Tibial nerve (tissue), 4 donors: ENCODE data around the gene STAC. TPM values are rescaled to one million over a fixed set of nuclear protein-coding genes. Genes with fewer than 3 reads are reported as not detected.
"Not testable (repeated sequence)": the region's sequence is repeated elsewhere in the genome, so short reads cannot be mapped to it uniquely, and the experiment has no call there.

ENCODE experiments used
- DNase-seq, 2 donors: peaks; one replicate each; pipeline ENCODE4 v3.0.0-alpha.2; 2019; ENCODE audit warnings: low spot score in 2 of 2
- H3K27ac ChIP-seq, 4 donors: fragments of 200-600 bp; sonication (generic) in 3 of 4; one replicate each; pipeline ENCODE4 v1.5.1; 2017 to 2019; ENCODE audit warnings: mild to moderate bottlenecking in 1 of 4
- H3K27me3 ChIP-seq, 2 donors: fragments of 200-600 bp; sonication (generic) in 1 of 2; one replicate each; pipeline versions ENCODE4 v1.5.1 to v1.6.0; 2017 to 2019
- H3K36me3 ChIP-seq, 3 donors: fragments of 200-600 bp; sonication (generic); one replicate each; pipeline ENCODE4 v1.5.1; 2018 to 2019
- H3K4me1 ChIP-seq, 4 donors: fragments of 200-600 bp; sonication (generic) in 3 of 4; one replicate each; pipeline ENCODE4 v1.5.1; 2017 to 2019
- H3K4me3 ChIP-seq, 4 donors: fragments of 200-600 bp; sonication (generic) in 3 of 4; one replicate each; pipeline ENCODE4 v1.5.1; 2017 to 2019; ENCODE audit warnings: mild to moderate bottlenecking in 1 of 4, moderate library complexity in 1 of 4
- H3K9me3 ChIP-seq, 4 donors: fragments of 200-600 bp; sonication (generic) in 3 of 4; one replicate each; pipeline ENCODE4 v1.5.1; 2017 to 2019
- CTCF ChIP-seq, 5 experiments: fragments of 200-600 bp in 3 of 5; fragments of 450-650 bp in 2 of 5; sonication (generic) in 3 of 5; IDR thresholded peaks; one replicate each; pipeline ENCODE4 v1.5.1; 2016 to 2019; ENCODE audit warnings: antibody characterized with exemption in 5 of 5, mild to moderate bottlenecking in 3 of 5, moderate library complexity in 2 of 5
- EP300 ChIP-seq, 2 donors: sonication (generic); formaldehyde crosslinking; IDR thresholded peaks; one replicate each; pipeline ENCODE4 v1.6.1; 2017; ENCODE audit warnings: antibody characterized with exemption in 2 of 2, mild to moderate bottlenecking in 1 of 2
- POLR2A ChIP-seq, 2 donors: fragments of 450-650 bp; IDR thresholded peaks; one replicate each; pipeline ENCODE4 v1.6.1; 2017; ENCODE audit warnings: antibody characterized with exemption in 2 of 2, mild to moderate bottlenecking in 2 of 2, moderate library complexity in 2 of 2
- WGBS, 2 donors: methylation state at CpG; one replicate each; pipeline ENCODE4 v1.1.5; 2018; 5-methylcytosine and 5-hydroxymethylcytosine counted together
- total RNA-seq, 4 donors: library from RNA; depleted of rRNA; stranded (reverse); fragments of >200 nt; gene quantifications; one replicate each; pipeline ENCODE4 v1.1.0, GENCODE V29; 2016

Gene STAC
- total RNA-seq, 4 donors from 2014 or later: 2.4 to 4.2 (median 3.7) TPM

- H3K27me3 ChIP-seq: no peaks in the 10 kb centered on the region
- H3K4me3 ChIP-seq: no peak overlapping the region
- peak; percentile 61 to 69 for TF ChIP-seq EP300 (IDR thresholded peaks at IDR 0.05)
- no peak for TF ChIP-seq POLR2A (IDR thresholded peaks at IDR 0.05)
- peaks cover 0 to 22% (median 3%) of the 10 kb centered on the region in 4 donors for H3K4me1 ChIP-seq
- peak overlapping the region in 2 of 4 donors; percentile 54 to 71 for H3K27ac ChIP-seq
- H3K36me3 ChIP-seq: no peaks in the 10 kb centered on the region
- 37 to 39% methylated on average over 2 of the region's 2 CpGs for WGBS, 2 donors
- DNase-seq: no peak
- H3K9me3 ChIP-seq: no peaks in the 10 kb centered on the region
These were observed 116.7 kb downstream of the STAC start for GRCh38 chr3:36496684-36497633.

GRCh38 chr3:36500053-36500452 lies 119.7 kb downstream of the STAC start:
- H3K4me1 ChIP-seq: peaks cover 0 to 16% (median 3%) of the 10 kb centered on the region in 4 donors
- H3K27ac ChIP-seq, H3K27me3 ChIP-seq, DNase-seq, H3K4me3 ChIP-seq, H3K36me3 ChIP-seq, H3K9me3 ChIP-seq: not testable (repeated sequence)
- 93 to 95% methylated on average over 2 of the region's 2 CpGs for WGBS, 2 donors

- 81 to 84% methylated on average over 1 of the region's 1 CpG for WGBS, 2 donors
- no peaks in the 10 kb centered on the region for H3K27me3 ChIP-seq
- H3K4me3 ChIP-seq: no peak overlapping the region
- H3K4me1 ChIP-seq: peaks cover 0 to under 1% (median 0%) of the 10 kb centered on the region in 4 donors
- H3K27ac ChIP-seq: no peak overlapping the region
- no peak for DNase-seq
- H3K9me3 ChIP-seq: peaks cover 0 to 4% (median 0%) of the 10 kb centered on the region in 4 donors
- no peaks in the 10 kb centered on the region for H3K36me3 ChIP-seq
- TF ChIP-seq POLR2A (IDR thresholded peaks at IDR 0.05) (no peak), EP300 (IDR thresholded peaks at IDR 0.05) (no peak), CTCF (IDR thresholded peaks at IDR 0.05) (no peak)
These were observed 121.3 kb downstream of the STAC start for GRCh38 chr3:36501616-36502015.

- Histone ChIP-seq H3K9me3 (peaks cover 0 to 9% (median 0%) of the 10 kb centered on the region in 4 donors), H3K36me3 (no peaks in the 10 kb centered on the region)
- WGBS, 2 donors: 89 to 93% methylated on average over 2 of the region's 2 CpGs
These were observed 125.1 kb downstream of the STAC start for GRCh38 chr3:36505393-36505792.

GRCh38 chr3:36511791-36512486 lies 131.6 kb downstream of the STAC start:
- Histone ChIP-seq H3K9me3 (peaks cover 0 to 7% (median 0%) of the 10 kb centered on the region in 4 donors), H3K27me3 (no peaks in the 10 kb centered on the region), H3K4me3 (no peak overlapping the region), H3K27ac (no peak overlapping the region), H3K4me1 (no peaks in the 10 kb centered on the region), H3K36me3 (no peaks in the 10 kb centered on the region)
- TF ChIP-seq POLR2A (IDR thresholded peaks at IDR 0.05) (no peak), CTCF (IDR thresholded peaks at IDR 0.05) (no peak), EP300 (IDR thresholded peaks at IDR 0.05) (no peak)
- 61 to 78% methylated on average over 5 of the region's 5 CpGs for WGBS, 2 donors
- DNase-seq: no peak

More at GRCh38 chr3:36505393-36505792, 125.1 kb downstream of the STAC start:
- Histone ChIP-seq H3K27me3 (no peaks in the 10 kb centered on the region), H3K4me1 (no peaks in the 10 kb centered on the region), H3K27ac (no peak overlapping the region), H3K4me3 (no peak overlapping the region)
- DNase-seq: no peak
- TF ChIP-seq EP300 (IDR thresholded peaks at IDR 0.05): no peak
- no peak for TF ChIP-seq CTCF (IDR thresholded peaks at IDR 0.05)
- TF ChIP-seq POLR2A (IDR thresholded peaks at IDR 0.05): no peak

- DNase-seq: no peak
- no peaks in the 10 kb centered on the region for H3K36me3 ChIP-seq
- H3K4me1 ChIP-seq: no peaks in the 10 kb centered on the region
- WGBS, 2 donors: 60 to 62% methylated on average over 3 of the region's 3 CpGs
- H3K27me3 ChIP-seq: no peaks in the 10 kb centered on the region
- TF ChIP-seq CTCF (IDR thresholded peaks at IDR 0.05) (no peak), POLR2A (IDR thresholded peaks at IDR 0.05) (no peak), EP300 (IDR thresholded peaks at IDR 0.05) (no peak)
- peaks cover 0 to 7% (median 0%) of the 10 kb centered on the region in 4 donors for H3K9me3 ChIP-seq
- H3K27ac ChIP-seq: no peak overlapping the region
- no peak overlapping the region for H3K4me3 ChIP-seq
These were observed 132.3 kb downstream of the STAC start for GRCh38 chr3:36512555-36512954.
